Mesothelial cell of epicardium (in vitro differentiated cells): ENCODE data around the gene ARVCF. TPM values are rescaled to one million over a fixed set of nuclear protein-coding genes. Genes with fewer than 3 reads are reported as not detected.

Experiments used
- DNase-seq, 2 experiments: peaks; one replicate each; pipeline ENCODE4 v3.0.0; 2021; ENCODE audit warnings: low spot score in 2 of 2; ENCODE audit not compliant: unreplicated experiment in 2 of 2
- H3K27ac Mint-ChIP-seq: 2 replicates; pipeline ENCODE4 v1.8.0; 2021; ENCODE audit warnings: mixed read lengths
- H3K27me3 Mint-ChIP-seq: 2 replicates; pipeline ENCODE4 v1.8.0; 2021; ENCODE audit warnings: low read depth, mixed read lengths
- H3K36me3 Mint-ChIP-seq: 2 replicates; pipeline ENCODE4 v1.8.0; 2021; ENCODE audit warnings: mixed read lengths
- H3K4me1 Mint-ChIP-seq: 2 replicates; pipeline ENCODE4 v1.8.0; 2021; ENCODE audit warnings: mixed read lengths
- H3K4me3 Mint-ChIP-seq: 2 replicates; pipeline ENCODE4 v1.8.0; 2021; ENCODE audit warnings: mild to moderate bottlenecking, moderate library complexity, mixed read lengths
- H3K9me3 Mint-ChIP-seq: 2 replicates; pipeline ENCODE4 v1.8.0; 2021; ENCODE audit warnings: mixed read lengths
- total RNA-seq: library from RNA; stranded (reverse); gene quantifications from 3 replicates; pipeline ENCODE4 v1.2.1, GENCODE V29; 2021
- TF ChIP-seq, protein P1 (sequence below): fragments of 200-600 bp; sonication (generic); IDR thresholded peaks from one replicate; pipeline ENCODE4 v1.5.0; 2021; ENCODE audit warnings: antibody characterized with exemption; ENCODE audit not compliant: unreplicated experiment

ARVCF gene
- total RNA-seq, 1 donor from 2014 or later: 41.2 TPM

GRCh38 chr22:19978748-19979147 is 37.9 kb downstream of the ARVCF start:
- no peak for DNase-seq
- Mint-ChIP-seq H3K27ac (no peak overlapping the region), H3K27me3 (no peaks in the 10 kb centered on the region), H3K36me3 (peaks cover 10% of the 10 kb centered on the region), H3K4me3 (no peak overlapping the region), H3K9me3 (no peaks in the 10 kb centered on the region), H3K4me1 (peaks cover 9% of the 10 kb centered on the region)
- TF ChIP-seq, protein P1, sequence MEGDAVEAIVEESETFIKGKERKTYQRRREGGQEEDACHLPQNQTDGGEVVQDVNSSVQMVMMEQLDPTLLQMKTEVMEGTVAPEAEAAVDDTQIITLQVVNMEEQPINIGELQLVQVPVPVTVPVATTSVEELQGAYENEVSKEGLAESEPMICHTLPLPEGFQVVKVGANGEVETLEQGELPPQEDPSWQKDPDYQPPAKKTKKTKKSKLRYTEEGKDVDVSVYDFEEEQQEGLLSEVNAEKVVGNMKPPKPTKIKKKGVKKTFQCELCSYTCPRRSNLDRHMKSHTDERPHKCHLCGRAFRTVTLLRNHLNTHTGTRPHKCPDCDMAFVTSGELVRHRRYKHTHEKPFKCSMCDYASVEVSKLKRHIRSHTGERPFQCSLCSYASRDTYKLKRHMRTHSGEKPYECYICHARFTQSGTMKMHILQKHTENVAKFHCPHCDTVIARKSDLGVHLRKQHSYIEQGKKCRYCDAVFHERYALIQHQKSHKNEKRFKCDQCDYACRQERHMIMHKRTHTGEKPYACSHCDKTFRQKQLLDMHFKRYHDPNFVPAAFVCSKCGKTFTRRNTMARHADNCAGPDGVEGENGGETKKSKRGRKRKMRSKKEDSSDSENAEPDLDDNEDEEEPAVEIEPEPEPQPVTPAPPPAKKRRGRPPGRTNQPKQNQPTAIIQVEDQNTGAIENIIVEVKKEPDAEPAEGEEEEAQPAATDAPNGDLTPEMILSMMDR: no peak

GRCh38 chr22:19977296-19978243 is 39.1 kb downstream of the ARVCF start:
- Mint-ChIP-seq H3K36me3 (peaks cover 10% of the 10 kb centered on the region), H3K4me3 (no peak overlapping the region), H3K4me1 (peaks cover 3% of the 10 kb centered on the region), H3K27me3 (no peaks in the 10 kb centered on the region), H3K9me3 (no peaks in the 10 kb centered on the region), H3K27ac (no peak overlapping the region)
- no peak for DNase-seq
- TF ChIP-seq, protein P1: no peak

DNA sequence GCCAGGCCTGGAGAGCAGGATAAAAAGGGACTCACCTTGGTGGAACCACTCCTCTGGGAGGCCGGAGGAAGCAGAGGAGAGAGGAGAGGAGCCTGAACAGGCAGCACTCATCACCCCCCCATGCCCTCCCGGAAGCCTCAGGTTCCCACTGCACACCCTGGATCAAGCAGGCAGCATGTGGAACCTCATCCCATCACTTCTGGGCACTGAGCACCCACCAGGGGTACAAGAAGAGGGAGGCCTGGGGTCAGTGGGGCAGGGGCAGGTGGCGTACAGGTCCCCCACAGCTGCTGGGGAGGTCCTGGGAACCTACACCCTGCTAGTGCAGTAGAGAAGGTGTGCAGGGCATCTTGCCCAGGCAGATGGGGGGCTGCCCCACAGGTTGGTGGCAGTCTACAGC is 40.0 kb downstream of the ARVCF start:
- peaks cover 3% of the 10 kb centered on the region for H3K4me1 Mint-ChIP-seq
- TF ChIP-seq, protein P1: no peak
- H3K27me3 Mint-ChIP-seq: no peaks in the 10 kb centered on the region
- no peaks in the 10 kb centered on the region for H3K9me3 Mint-ChIP-seq
- H3K4me3 Mint-ChIP-seq: no peak overlapping the region
- H3K36me3 Mint-ChIP-seq: peaks cover 12% of the 10 kb centered on the region
- no peak overlapping the region for H3K27ac Mint-ChIP-seq
- DNase-seq: no peak

- Mint-ChIP-seq H3K36me3 (peaks cover 15% of the 10 kb centered on the region), H3K4me1 (peaks cover 3% of the 10 kb centered on the region), H3K27me3 (no peaks in the 10 kb centered on the region), H3K27ac (no peak overlapping the region), H3K9me3 (no peaks in the 10 kb centered on the region), H3K4me3 (no peak overlapping the region)
- TF ChIP-seq, protein P1: no peak
- DNase-seq: no peak
These were observed 41.0 kb downstream of the ARVCF start for GRCh38 chr22:19975707-19976035.

DNA sequence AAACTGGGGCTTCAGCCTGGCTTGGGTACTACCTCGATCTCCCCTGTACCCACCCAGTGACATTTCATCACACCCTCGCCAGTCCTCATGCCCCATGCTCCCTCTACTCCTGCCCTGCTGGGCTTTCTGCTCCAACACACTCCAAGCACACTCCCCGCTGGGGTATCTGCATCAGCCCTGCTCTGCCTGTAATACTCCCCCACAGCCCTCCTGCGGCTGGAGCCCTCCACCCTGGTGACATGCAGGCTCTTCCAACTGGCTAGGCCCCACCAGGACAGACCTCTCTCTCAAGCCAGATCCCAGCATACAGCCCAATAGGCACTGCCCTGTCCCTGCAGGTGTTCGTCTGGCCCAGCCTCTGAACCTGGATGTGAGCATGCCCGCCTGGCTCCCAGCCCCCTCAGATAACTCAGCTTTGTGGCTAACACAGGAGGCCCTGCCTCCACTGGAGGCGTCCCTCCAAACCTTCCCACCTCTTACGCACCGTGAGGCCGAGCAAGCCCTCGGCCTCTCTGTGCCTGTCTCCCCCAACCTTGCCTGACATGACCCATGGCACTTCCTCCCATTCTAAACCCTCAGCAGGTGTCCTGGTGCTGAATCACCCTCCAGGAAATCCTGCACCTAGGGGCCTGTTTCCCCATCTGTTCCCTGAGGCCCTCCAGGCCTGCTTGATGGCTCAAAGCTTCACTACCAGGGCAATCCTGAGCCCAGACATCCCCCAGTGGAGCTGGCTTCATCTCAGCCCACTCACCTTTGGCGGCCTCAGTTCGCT is 41.5 kb downstream of the ARVCF start:
- Mint-ChIP-seq H3K36me3 (peaks cover 11% of the 10 kb centered on the region), H3K27me3 (no peaks in the 10 kb centered on the region), H3K9me3 (no peaks in the 10 kb centered on the region), H3K4me3 (no peak overlapping the region), H3K27ac (peak overlapping the region; percentile 27), H3K4me1 (peaks cover 3% of the 10 kb centered on the region)
- TF ChIP-seq, protein P1: no peak
- DNase-seq: no peak
